ENCODE results near the gene KAT5. TPM values are rescaled to one million over a fixed set of nuclear protein-coding genes. Genes with fewer than 3 reads are reported as not detected.
A peak's percentile ranks its signal among the peaks of the same experiment; 100 is the strongest.
"Not testable (repeated sequence)": the region's sequence is repeated elsewhere in the genome, so short reads cannot be mapped to it uniquely, and the experiment has no call there.

Gene KAT5
- total and polyA plus RNA-seq, 2 donors (not counting 3 experiments of a cell fraction or from before 2014, with no cell fraction given) = 35.8 to 48.8 TPM

DNA sequence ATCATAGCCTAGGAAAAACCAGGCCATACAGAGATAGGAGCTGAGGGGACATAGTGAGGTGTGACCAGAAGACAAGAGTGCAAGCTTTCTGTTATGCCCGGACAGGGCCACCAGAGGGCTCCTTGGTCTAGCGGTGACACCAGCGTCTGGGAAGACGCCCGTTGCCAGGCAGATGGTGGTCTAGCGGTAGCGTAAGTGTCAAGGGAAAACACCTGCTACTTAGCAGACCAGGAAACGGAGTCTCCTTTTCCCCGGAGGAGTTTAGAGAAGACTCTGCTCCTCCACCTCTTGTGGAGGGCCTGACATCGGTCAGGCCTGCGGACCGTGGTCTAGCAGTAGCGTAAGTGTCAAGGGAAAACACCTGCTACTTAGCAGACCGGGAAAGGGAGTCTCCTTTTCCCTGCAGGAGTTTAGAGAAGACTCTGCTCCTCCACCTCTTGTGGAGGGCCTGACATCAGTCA lies 5.7 kb upstream of the KAT5 start:
- H3K4me2 ChIP-seq (ENCODE audit: insufficient read depth, low read length); H3K4me1 ChIP-seq (ENCODE audit: control insufficient read depth, extremely low read depth, insufficient read depth, low read length); POLR2A ChIA-PET; H3K4me3 ChIP-seq (replicated peaks in 1 of 3; ENCODE audit: insufficient read depth in 1 of 3, low read depth in 1 of 3, low read length in 3 of 3); H3K9me3 ChIP-seq (replicated peaks; ENCODE audit: control insufficient read depth, insufficient read depth, low read length); H3K79me2 ChIP-seq (ENCODE audit: control insufficient read depth, insufficient read depth, low read length); H3K27me3 ChIP-seq (ENCODE audit: control insufficient read depth in 2 of 2, insufficient read depth in 2 of 2, low read length in 2 of 2); dilution Hi-C loops (cut with MboI; ENCODE audit: extremely low pct_ligation_motif_present, low sequenced_read_pairs); H3K36me3 ChIP-seq (ENCODE audit: control insufficient read depth in 2 of 2, extremely low read depth in 1 of 2, insufficient read depth in 2 of 2, low read length in 2 of 2); H4K20me1 ChIP-seq (replicated peaks; ENCODE audit: control insufficient read depth, extremely low read depth, insufficient read depth, low read length); H3K27ac ChIP-seq (ENCODE audit: insufficient read depth, low read depth, low read length); H3K9ac ChIP-seq (replicated peaks; ENCODE audit: extremely low read depth, insufficient read depth, low read length); H3K9me1 ChIP-seq (replicated peaks; ENCODE audit: control insufficient read depth, extremely low read depth, insufficient read depth, low read length); BruUV-seq (replicated peaks); FAIRE-seq: not testable (repeated sequence)
- peak; percentile 38 to 51 for TF ChIP-seq CTCF (IDR thresholded peaks at IDR 0.05; ENCODE audit: extremely low read depth in 1 of 2, insufficient read depth in 1 of 2, low read depth in 1 of 2, low read length in 2 of 2)
- H2AFZ ChIP-seq (ENCODE audit: low read depth, low read length) = peak overlapping the region; percentile 52
- CTCF ChIA-PET = interaction anchor here (0.7 to 3.5 kb wide), 20 partner anchors 13 to 338 kb away, joined by 3 to 24 read pairs (median 6); partner anchors contain the start of gene RNASEH2C
- peak; percentile 37 for DNase-seq (ENCODE audit: low read depth, low spot score)
- intact Hi-C loops (cut with micrococcal nuclease) = loop anchor here (1.0 kb wide), 1 partner anchor 80 kb away; no protein-coding TSS in a partner anchor

DNA sequence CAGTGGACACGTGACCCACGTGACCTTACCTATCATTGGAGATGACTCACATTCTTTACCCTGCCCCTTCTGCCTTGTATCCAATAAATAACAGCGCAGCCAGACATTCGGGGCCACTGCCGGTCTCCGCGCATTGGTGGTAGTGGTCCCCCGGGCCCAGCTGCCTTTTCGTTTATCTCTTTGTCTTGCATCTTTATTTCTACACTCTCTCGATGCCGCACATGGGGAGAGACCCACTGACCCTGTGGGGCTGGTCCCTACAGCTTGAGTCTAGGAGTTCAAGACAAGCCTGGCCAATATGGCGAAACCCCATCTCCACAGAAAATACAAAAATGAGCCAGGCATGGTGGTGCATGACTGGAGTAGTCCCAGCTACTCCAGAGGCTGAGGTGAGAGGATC lies 5.0 kb upstream of the KAT5 start:
- H3K4me1 ChIP-seq (ENCODE audit: control insufficient read depth, extremely low read depth, insufficient read depth, low read length); H2AFZ ChIP-seq (ENCODE audit: low read depth, low read length); H3K9ac ChIP-seq (replicated peaks; ENCODE audit: extremely low read depth, insufficient read depth, low read length); FAIRE-seq; intact Hi-C loops (cut with micrococcal nuclease); H3K36me3 ChIP-seq (ENCODE audit: control insufficient read depth in 2 of 2, extremely low read depth in 1 of 2, insufficient read depth in 2 of 2, low read length in 2 of 2); H3K9me1 ChIP-seq (replicated peaks; ENCODE audit: control insufficient read depth, extremely low read depth, insufficient read depth, low read length); H3K4me2 ChIP-seq (ENCODE audit: insufficient read depth, low read length); H3K4me3 ChIP-seq (replicated peaks in 1 of 3; ENCODE audit: insufficient read depth in 1 of 3, low read depth in 1 of 3, low read length in 3 of 3); dilution Hi-C loops (cut with MboI; ENCODE audit: extremely low pct_ligation_motif_present, low sequenced_read_pairs); H4K20me1 ChIP-seq (replicated peaks; ENCODE audit: control insufficient read depth, extremely low read depth, insufficient read depth, low read length); H3K79me2 ChIP-seq (ENCODE audit: control insufficient read depth, insufficient read depth, low read length); H3K27me3 ChIP-seq (ENCODE audit: control insufficient read depth in 2 of 2, insufficient read depth in 2 of 2, low read length in 2 of 2); BruUV-seq (replicated peaks); DNase-seq (ENCODE audit: low read depth, low spot score); H3K9me3 ChIP-seq (replicated peaks; ENCODE audit: control insufficient read depth, insufficient read depth, low read length); H3K27ac ChIP-seq (ENCODE audit: insufficient read depth, low read depth, low read length); POLR2A ChIA-PET: not testable (repeated sequence)
- CTCF ChIA-PET = interaction anchor here (0.9 to 3.5 kb wide), 5 partner anchors 25 to 281 kb away, joined by 3 to 24 read pairs (median 5); no protein-coding TSS in a partner anchor

Measured in endothelial cell of umbilical vein (primary cell).